Progenitor cell of endocrine pancreas (in vitro differentiated cells): Measurements from ENCODE around the gene EYA2. TPM values are rescaled to one million over a fixed set of nuclear protein-coding genes. Genes with fewer than 3 reads are reported as not detected.

Experiments
- DNase-seq: peaks from one replicate; pipeline ENCODE4 v3.0.0; 2021; ENCODE audit warnings: low spot score; ENCODE audit not compliant: unreplicated experiment
- H3K27ac Mint-ChIP-seq: 2 replicates; pipeline ENCODE4 v1.8.0; 2021; ENCODE audit warnings: mild to moderate bottlenecking, moderate library complexity, mixed read lengths
- H3K27me3 Mint-ChIP-seq: 2 replicates; pipeline ENCODE4 v1.8.0; 2021; ENCODE audit warnings: mixed read lengths
- H3K36me3 Mint-ChIP-seq: 2 replicates; pipeline ENCODE4 v1.8.0; 2022; ENCODE audit warnings: mixed read lengths; ENCODE audit not compliant: insufficient read depth
- H3K4me1 Mint-ChIP-seq: 2 replicates; pipeline ENCODE4 v1.8.0; 2021; ENCODE audit warnings: low read depth, mixed read lengths
- H3K4me3 Mint-ChIP-seq: 2 replicates; pipeline ENCODE4 v1.8.0; 2021; ENCODE audit warnings: low read depth, mild to moderate bottlenecking, moderate library complexity, mixed read lengths
- H3K9me3 Mint-ChIP-seq: 2 replicates; pipeline ENCODE4 v1.8.0; 2021; ENCODE audit warnings: low read depth, mixed read lengths
- total RNA-seq: library from RNA; stranded (reverse); gene quantifications from 2 replicates; pipeline ENCODE4 v1.2.1, GENCODE V29; 2021
- TF ChIP-seq, protein P1 (sequence below): fragments of 200-600 bp; sonication (generic); IDR thresholded peaks from one replicate; pipeline ENCODE4 v1.5.0; 2021; ENCODE audit warnings: antibody characterized with exemption, mild to moderate bottlenecking; ENCODE audit not compliant: unreplicated experiment

EYA2 gene
- total RNA-seq, 1 donor from 2014 or later = 0.53 TPM

- H3K4me1 Mint-ChIP-seq = peaks cover 8% of the 10 kb centered on the region
- TF ChIP-seq, protein P1, sequence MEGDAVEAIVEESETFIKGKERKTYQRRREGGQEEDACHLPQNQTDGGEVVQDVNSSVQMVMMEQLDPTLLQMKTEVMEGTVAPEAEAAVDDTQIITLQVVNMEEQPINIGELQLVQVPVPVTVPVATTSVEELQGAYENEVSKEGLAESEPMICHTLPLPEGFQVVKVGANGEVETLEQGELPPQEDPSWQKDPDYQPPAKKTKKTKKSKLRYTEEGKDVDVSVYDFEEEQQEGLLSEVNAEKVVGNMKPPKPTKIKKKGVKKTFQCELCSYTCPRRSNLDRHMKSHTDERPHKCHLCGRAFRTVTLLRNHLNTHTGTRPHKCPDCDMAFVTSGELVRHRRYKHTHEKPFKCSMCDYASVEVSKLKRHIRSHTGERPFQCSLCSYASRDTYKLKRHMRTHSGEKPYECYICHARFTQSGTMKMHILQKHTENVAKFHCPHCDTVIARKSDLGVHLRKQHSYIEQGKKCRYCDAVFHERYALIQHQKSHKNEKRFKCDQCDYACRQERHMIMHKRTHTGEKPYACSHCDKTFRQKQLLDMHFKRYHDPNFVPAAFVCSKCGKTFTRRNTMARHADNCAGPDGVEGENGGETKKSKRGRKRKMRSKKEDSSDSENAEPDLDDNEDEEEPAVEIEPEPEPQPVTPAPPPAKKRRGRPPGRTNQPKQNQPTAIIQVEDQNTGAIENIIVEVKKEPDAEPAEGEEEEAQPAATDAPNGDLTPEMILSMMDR = peak; percentile 97
- H3K36me3 Mint-ChIP-seq = no peaks in the 10 kb centered on the region
- no peaks in the 10 kb centered on the region for H3K27me3 Mint-ChIP-seq
- no peaks in the 10 kb centered on the region for H3K9me3 Mint-ChIP-seq
- H3K27ac Mint-ChIP-seq = no peak overlapping the region
- peak; percentile 65 for DNase-seq
- H3K4me3 Mint-ChIP-seq = no peak overlapping the region
Observed at GRCh38 chr20:47196091-47197081, 301.7 kb downstream of the EYA2 start.

DNA sequence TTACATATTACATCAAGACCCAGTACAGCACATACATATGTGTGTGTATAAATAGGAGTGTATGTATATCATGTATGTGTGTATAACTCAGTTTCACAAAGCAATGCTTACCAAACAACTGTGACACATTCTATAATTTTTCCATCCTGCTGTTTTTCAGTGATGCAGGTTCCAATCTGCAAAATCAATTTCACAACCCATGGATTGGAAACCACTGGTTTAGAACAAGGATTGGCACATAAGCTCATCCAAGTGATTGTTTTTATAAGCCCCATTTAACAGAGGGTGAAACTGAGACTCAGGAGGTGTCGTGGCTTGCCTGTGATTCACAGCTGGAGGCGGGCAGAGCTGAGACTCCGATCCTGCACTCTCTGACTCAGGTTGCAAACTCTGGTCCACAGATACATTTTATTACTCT, 303.6 kb downstream of the EYA2 start:
- H3K27ac Mint-ChIP-seq = no peak overlapping the region
- no peaks in the 10 kb centered on the region for H3K36me3 Mint-ChIP-seq
- DNase-seq = no peak
- H3K27me3 Mint-ChIP-seq = no peaks in the 10 kb centered on the region
- TF ChIP-seq, protein P1 = no peak
- H3K4me1 Mint-ChIP-seq = peaks cover 8% of the 10 kb centered on the region
- no peaks in the 10 kb centered on the region for H3K9me3 Mint-ChIP-seq
- no peak overlapping the region for H3K4me3 Mint-ChIP-seq

GRCh38 chr20:47198996-47199552, 304.4 kb downstream of the EYA2 start:
- Mint-ChIP-seq H3K27me3 (no peaks in the 10 kb centered on the region), H3K27ac (no peak overlapping the region), H3K9me3 (no peaks in the 10 kb centered on the region), H3K36me3 (no peaks in the 10 kb centered on the region), H3K4me1 (peaks cover 8% of the 10 kb centered on the region), H3K4me3 (no peak overlapping the region)
- no peak for DNase-seq
- TF ChIP-seq, protein P1 = no peak

GRCh38 chr20:47201074-47201730, 306.6 kb downstream of the EYA2 start:
- peaks cover 13% of the 10 kb centered on the region for H3K4me1 Mint-ChIP-seq
- H3K9me3 Mint-ChIP-seq = no peaks in the 10 kb centered on the region
- peak overlapping the region; percentile 14 for H3K27ac Mint-ChIP-seq
- no peaks in the 10 kb centered on the region for H3K36me3 Mint-ChIP-seq
- no peaks in the 10 kb centered on the region for H3K27me3 Mint-ChIP-seq
- no peak for DNase-seq
- H3K4me3 Mint-ChIP-seq = no peak overlapping the region
- TF ChIP-seq, protein P1 = no peak
